H1 (cell line): ENCODE data around the gene TOMT. TPM values are rescaled to one million over a fixed set of nuclear protein-coding genes. Genes with fewer than 3 reads are reported as not detected.

Experiments used
- CREB1 ChIP-seq: IDR thresholded peaks from 2 replicates; pipeline ENCODE4 v1.6.1; 2012; ENCODE audit warnings: inconsistent platforms
- CTBP2 ChIP-seq: IDR thresholded peaks from 2 replicates; pipeline ENCODE4 v1.7.0; 2011; ENCODE audit warnings: borderline replicate concordance, mild to moderate bottlenecking, moderate library complexity, mixed read lengths, low read length; ENCODE audit not compliant: insufficient read depth, insufficient read length
- EZH2 ChIP-seq: fragments of 200-600 bp; sonication (generic); IDR thresholded peaks from 2 replicates; pipeline ENCODE4 v1.7.1; 2012; ENCODE audit warnings: low read depth, mild to moderate bottlenecking, moderate library complexity, low read length, inconsistent platforms; ENCODE audit not compliant: severe bottlenecking
- SP4 ChIP-seq: IDR thresholded peaks from 2 replicates; pipeline ENCODE4 v1.6.1; 2012; ENCODE audit warnings: low read length, inconsistent platforms
- ZNF274 ChIP-seq: IDR thresholded peaks from 2 replicates; pipeline ENCODE4 v1.7.0; 2012; ENCODE audit warnings: low read length, borderline replicate concordance; ENCODE audit errors: extremely low read depth
- polyA plus RNA-seq, 7 experiments: library from polyadenylated mRNA; depleted of rRNA in 3 of 7; stranded (reverse) in 5 of 7; unstranded in 2 of 7; fragments of >200 nt in 5 of 7; fragments of 200-250 nt in 2 of 7; gene quantifications; 1 replicate in 5 of 7; 2 replicates in 1 of 7; 4 replicates in 1 of 7; pipeline versions ENCODE4 v1.2.1 to v1.2.3, GENCODE V29; 2011 to 2013; ENCODE audit warnings: missing spikeins in 2 of 7, mixed read lengths in 2 of 7
- total RNA-seq: library from RNA; stranded (reverse); fragmentation: NEBNext Ultra II Directional; extraction: Animal tissue kit (Norgen Biotek cat#: 25700); gene quantifications from 2 replicates; pipeline ENCODE4 v1.2.1, GENCODE V29; 2021
- TF ChIP-seq, protein P1 (sequence below): IDR thresholded peaks from 2 replicates; pipeline ENCODE4 v1.6.1; 2011; ENCODE audit warnings: low read length, improper control_type of control experiment

TOMT gene
- total and polyA plus RNA-seq, 2 of the 8 experiments (the other 6 are each of a cell fraction or from before 2014, with no cell fraction given): 0.11 TPM; not detected in 1

DNA sequence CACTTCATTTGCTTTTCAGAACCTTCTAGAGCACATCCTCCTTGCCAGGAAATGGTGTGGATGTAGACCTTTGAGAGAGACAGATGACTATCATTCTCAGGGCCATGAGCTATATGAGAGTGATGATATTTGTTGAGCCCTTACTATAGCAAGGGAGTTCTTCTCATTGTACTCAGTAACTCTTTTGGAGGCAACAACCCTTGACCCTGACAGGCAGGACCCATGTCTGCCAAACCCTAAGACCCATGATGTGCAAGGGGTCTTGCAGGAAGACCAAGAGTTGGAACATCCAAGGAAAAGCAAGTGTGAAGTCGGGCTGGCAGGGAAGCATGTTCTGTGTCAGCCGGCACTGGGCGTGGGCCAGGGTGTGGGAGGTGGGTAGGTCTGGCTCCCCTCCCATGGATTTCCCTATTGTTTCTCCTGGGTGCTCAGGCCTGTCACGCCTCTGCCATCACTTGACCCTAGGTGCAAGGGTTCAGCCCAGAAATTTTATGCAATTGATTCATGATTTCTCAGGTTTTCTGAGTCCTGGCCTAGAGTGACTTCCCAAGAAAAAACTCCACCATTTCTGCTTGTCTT, 31.0 kb downstream of the TOMT start (continued):
- TF ChIP-seq CTBP2: no peak
- no peak for TF ChIP-seq SP4
- TF ChIP-seq CREB1: no peak
- no peak for TF ChIP-seq EZH2
- TF ChIP-seq ZNF274: no peak
- TF ChIP-seq, protein P1, sequence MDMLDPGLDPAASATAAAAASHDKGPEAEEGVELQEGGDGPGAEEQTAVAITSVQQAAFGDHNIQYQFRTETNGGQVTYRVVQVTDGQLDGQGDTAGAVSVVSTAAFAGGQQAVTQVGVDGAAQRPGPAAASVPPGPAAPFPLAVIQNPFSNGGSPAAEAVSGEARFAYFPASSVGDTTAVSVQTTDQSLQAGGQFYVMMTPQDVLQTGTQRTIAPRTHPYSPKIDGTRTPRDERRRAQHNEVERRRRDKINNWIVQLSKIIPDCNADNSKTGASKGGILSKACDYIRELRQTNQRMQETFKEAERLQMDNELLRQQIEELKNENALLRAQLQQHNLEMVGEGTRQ: no peak
